ENCODE data around the gene FBXO33.
A peak's percentile ranks its signal among the peaks of the same experiment; 100 is the strongest.

FBXO33 gene

DNA sequence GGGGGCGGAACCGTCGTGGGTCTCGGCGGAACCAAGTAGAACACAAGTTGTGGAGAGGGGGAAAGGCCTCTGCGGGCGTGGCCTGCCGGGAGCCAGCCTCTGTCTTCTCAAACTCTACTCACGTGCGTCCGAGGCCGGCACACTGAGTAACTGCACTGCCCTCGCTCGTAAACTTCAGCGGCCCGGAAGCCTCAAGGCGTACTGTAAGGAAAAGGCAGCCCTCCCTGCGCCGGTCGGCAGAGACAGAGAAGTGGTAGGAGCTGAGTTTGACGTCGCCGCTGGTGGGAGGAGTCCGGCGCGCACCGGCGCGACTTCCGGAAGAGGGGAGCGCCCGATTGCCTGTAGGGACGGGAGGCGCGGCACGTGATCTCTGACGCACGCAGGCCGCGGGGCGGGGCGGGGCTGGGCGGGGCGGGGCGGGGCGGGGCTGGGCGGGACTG is at the start of gene FBXO33:
Gene FBXO33, minus strand, starts transcription at position 255 of the 440 bp plus-strand sequence. CDS start 271 bp downstream, outside the sequence.
- peak; percentile 100 for DNase-seq

DNA sequence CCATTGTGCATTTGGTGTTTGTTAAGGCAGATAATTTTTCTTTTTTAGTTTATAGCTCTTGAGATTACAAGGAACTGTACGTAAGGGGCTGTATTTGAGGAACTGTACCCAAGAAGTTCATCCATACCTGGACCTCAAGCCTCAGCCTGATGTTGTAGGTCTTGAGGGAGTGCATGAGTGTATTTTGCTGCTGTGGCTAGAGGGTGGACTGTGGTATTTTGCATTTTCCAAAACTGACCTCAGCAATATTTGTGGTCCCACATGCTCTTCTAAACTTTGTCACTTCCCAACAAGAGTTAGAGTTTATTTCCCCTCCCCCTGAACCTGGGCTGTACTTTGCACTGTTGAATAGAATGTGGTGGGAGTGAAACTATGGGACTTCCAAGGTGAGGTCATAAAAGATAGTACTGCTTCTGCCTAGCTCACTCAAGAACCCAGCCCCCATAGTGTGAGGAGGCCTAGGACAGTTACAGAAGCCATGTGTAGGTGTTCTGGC is 42.2 kb upstream of the FBXO33 start:
- no peak for DNase-seq

GRCh38 chr14:39472078-39472477 is 39.8 kb upstream of the FBXO33 start:
- DNase-seq = no peak

GRCh38 chr14:39469094-39469710 is 37.0 kb upstream of the FBXO33 start:
- DNase-seq = no peak

DNA sequence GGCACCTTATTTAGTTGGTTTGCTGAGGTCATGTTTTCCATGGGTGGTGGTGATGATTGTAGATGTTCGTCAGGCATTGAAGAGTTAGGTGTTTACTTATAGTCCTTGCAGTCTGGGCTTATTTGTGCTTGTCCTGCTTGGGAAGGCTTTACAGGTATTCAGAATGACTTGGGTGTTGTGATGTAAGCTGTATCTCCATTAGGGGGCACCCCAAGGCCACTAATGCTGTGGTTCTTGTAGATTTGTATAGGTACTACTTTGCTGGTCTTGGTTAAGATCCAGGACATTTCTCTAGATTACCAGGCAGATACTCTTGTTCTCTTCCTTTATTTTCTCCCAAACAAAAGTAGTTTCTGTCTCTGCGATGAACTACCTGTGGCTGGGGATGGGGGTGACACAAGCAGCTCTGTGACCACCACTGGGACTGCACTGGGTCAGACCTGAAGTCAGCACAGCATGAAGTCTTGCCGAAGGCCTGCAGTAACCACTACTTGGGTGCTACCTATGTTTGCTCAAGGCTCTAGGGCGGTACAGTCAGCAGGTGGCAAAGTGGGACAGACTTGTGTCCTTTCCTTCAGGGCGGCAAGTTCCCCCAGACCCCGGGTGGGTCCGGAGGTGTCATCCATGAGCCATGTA is 35.8 kb upstream of the FBXO33 start:
- DNase-seq = no peak

DNA sequence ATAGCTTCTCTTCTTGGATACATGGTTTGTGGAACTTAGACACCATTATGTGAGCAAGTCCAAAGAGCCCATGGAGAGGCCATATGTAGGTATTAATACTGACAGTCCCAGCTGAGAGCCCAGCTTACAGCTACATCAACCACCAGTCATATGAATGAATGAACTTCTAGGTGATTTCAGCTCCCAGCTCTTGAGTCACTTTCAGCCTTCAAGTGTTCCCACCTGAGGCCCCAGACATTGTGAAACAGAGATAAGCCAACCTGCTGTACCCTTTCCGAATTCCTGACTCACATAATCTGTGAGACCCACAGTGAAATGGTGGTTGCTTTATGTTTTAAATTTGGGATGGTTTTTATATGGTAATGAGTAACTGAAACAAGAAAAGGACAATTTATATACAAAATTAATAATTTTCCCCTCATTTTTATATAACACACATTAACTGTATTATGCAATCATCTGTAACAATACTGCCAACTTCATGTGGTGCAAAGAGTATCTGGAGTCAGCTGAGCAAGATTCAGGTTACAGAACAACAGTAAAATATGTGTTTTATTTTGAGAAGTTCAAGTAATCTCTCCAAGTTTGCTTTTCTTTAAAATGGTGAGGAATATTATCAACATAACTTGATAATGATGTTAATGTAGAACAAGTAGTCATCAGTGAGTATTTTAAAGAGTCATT is 27.7 kb upstream of the FBXO33 start:
- no peak for DNase-seq

GRCh38 chr14:39456702-39457250 is 24.5 kb upstream of the FBXO33 start:
- DNase-seq = no peak

DNA sequence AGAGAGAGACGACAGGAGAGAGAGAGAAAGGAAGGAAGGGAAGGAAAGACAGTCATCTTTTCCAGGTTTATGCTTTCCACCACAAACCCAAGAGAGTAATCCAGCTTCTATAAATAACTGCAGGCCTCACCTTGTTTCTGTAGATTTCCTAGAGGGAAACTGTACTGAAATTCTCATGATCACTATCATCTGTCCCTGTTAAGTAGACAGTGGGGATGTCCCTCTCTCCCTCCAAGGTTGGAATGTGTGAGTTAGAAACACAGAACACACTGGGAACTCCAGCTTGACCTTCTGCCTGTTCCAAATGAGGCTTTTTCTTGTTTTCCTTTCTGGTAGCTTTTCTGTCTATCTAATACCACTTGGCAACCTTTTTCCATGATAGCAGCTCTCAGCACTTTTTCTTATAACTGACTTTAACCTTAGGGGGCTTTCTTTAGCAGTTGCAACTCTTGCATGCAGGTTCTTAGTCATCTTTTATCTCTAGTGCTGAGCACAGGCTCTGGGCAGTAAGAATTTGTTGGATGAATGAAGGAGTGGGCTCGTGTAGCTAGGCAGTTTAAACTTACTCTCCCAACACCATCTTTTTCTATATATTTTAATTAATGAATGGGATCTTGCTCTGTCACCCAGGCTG is 22.8 kb upstream of the FBXO33 start:
- DNase-seq = no peak

DNA sequence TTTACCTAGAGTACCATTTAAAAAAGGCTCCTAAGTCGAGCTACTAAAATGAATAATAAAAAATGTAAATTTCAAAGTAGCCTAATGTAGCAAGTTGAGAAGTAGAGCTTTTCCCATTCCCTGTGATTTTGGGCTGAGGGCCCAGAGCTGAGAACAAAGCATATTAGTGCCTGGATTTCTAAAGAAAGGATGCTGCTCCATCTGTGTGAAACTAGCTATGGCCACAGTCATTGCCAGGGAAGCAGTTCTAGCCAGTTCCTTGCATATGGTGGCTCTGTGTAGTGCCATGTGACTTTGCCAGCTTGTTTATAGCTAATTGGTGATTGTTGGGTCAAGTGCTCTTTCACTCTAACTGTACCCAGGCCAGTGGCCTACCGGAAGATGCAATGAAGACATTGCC is 20.4 kb upstream of the FBXO33 start:
- DNase-seq = no peak

DNA sequence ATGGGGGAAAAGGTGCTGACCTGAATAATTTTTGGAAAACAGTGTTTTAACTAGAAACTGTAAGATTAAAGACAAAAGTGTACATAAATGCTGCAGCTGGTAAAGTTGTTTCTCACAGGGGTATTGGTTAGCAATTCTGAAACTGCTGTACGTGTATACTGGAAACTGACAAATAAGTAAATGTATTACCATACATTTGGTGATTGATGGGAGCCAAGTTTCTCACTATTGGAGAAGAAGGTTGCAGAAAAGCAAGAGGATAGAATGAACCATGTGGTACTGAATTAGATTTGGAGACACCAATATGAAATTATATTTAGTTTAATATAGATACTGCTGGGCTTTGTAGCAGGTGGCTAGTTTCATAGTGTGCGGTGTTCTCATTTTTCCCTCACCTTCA is 19.6 kb upstream of the FBXO33 start:
- DNase-seq = no peak

DNA sequence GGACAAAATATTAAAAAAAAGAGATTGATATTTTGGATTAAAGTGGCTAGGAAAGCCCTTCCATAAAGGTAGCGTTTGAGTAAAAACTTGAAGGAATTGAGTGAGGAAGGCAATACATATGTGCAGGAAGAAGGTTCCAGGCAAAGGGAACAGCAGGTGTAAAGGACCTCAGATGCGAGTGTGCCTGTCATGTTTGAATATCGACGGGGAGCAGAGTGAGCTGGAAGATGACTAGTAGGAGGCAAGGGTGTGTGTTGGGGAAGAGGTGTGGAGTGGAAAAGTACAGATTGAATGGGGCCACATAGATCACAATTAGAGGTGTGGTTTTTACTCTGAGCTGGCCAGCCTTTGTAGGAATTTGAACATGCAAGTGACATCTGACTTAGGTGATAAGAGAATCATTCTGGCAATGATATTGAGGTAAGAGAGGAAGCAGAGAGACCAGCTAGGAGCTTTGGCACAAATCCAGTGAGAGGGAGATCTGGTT is 15.0 kb upstream of the FBXO33 start:
- DNase-seq = no peak

- no peak for DNase-seq
These were observed 14.0 kb upstream of the FBXO33 start for GRCh38 chr14:39446131-39446744.

GRCh38 chr14:39442293-39442692 is 10.1 kb upstream of the FBXO33 start:
- no peak for DNase-seq

DNA sequence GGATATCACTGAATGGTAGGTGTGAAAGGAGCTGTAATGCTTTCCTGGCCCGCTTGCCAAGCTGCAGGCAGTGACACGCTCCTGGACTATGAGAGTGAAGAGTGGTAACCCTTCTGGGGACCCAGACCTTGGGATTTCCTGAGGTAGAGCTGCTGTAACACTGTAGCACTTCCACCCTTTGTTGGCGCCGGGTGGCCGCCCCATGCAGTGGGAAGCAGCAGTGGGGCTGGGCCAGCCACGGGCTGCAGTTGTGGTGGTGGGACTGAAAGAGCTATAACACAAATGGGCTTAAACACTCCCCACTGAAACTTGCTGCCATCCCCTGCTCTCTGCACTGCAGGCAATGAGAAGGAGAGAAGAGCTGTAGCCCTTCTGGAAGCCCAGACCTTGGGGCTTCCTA is 9.6 kb upstream of the FBXO33 start:
- DNase-seq = no peak

DNA sequence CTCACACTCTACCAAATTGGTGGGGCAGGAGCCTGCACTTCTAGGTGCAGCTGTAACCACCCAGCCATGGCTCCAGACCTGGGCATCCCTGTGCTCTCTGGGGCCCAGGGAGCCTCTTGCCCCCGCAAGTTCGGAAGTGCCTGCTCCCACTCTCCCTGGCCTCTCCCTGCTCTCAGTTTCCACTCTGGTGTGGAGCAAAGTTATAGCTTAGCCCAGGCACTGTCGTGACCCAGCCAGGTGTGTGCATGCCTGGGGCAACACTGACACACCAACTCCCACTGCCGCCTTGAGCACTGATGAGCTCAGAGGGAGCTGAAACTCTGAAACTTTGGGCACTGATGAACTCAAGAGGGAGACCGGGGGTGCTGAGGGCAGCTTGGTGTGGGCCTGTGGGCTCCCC is 8.7 kb upstream of the FBXO33 start:
- DNase-seq = no peak

- no peak for DNase-seq
These were observed 3.0 kb upstream of the FBXO33 start for GRCh38 chr14:39435241-39435640.

GRCh38 chr14:39434401-39434800 is 2.2 kb upstream of the FBXO33 start:
- no peak for DNase-seq

DNA sequence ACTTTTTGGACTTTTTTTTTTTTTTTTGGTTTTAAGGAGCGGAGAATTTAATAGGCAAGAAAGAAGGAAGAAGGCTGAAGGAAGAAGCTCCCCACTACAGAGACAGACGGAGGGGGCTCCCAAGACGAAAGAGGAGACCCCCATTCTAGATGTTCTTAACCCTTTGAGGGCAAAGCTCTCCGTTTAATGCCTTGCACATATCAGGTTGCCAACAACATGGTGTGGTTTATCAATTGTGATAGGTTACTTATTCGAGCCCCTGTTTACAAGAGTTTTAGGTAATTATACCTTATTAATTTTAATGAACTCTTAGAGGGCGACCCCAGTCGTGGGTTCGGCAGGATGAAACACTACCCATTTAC is 1.2 kb upstream of the FBXO33 start:
- no peak for DNase-seq

- DNase-seq = peak; percentile 95
These were observed 602 bp upstream of the FBXO33 start for GRCh38 chr14:39432619-39433451.

GRCh38 chr14:39431416-39432178 is 636 bp downstream of the FBXO33 start:
- DNase-seq = peak; percentile 78

Data from retina (tissue), 1 donor.